Mucosa of descending colon (tissue), 3 donors: ENCODE results near the gene OGT. TPM values are rescaled to one million over a fixed set of nuclear protein-coding genes. Genes with fewer than 3 reads are reported as not detected.
"Not testable (repeated sequence)": the region's sequence is repeated elsewhere in the genome, so short reads cannot be mapped to it uniquely, and the experiment has no call there.

Source experiments
- ATAC-seq: fragments of 200-7000 bp; cut with Tn5 transposase; one replicate; pipeline ENCODE4 v1.9.1; 2020; ENCODE audit warnings: mild to moderate bottlenecking, moderate library complexity
- DNase-seq, 3 donors: peaks; one replicate each; pipeline ENCODE4 v3.0.0-alpha.2; 2020
- H3K36me3 ChIP-seq: fragments of 200-600 bp; one replicate; pipeline ENCODE4 v1.8.0; 2021; ENCODE audit warnings: low read depth, mild to moderate bottlenecking
- H3K4me1 ChIP-seq: fragments of 200-600 bp; one replicate; pipeline ENCODE4 v1.8.0; 2021; ENCODE audit warnings: low read depth, mild to moderate bottlenecking
- H3K4me3 ChIP-seq: fragments of 200-600 bp; one replicate; pipeline ENCODE4 v1.8.0; 2021; ENCODE audit warnings: mild to moderate bottlenecking
- H3K9me3 ChIP-seq: fragments of 200-600 bp; one replicate; pipeline ENCODE4 v1.8.0; 2021; ENCODE audit warnings: mild to moderate bottlenecking
- intact Hi-C, 2 donors: fragments of 100-400 bp; cut with DNase I in 1 of 2; cut with micrococcal nuclease in 1 of 2; formaldehyde crosslinking; loops; one replicate each; pipeline versions ENCODE4 v1.11.0 to v1.11.1; 2022; cut with DNase I, micrococcal nuclease
- total RNA-seq, 3 donors: library from RNA; stranded (reverse); fragmentation: NEBNext Ultra II Directional in 2 of 3; extraction: Animal tissue kit (Norgen Biotek cat#: 25700) in 2 of 3; gene quantifications; one replicate each; pipeline versions ENCODE4 v1.2.1 to v1.2.4, GENCODE V29; 2021 to 2023
- TF ChIP-seq, protein P1 (sequence below): fragments of 200-600 bp; IDR thresholded peaks from one replicate; pipeline ENCODE4 v1.8.0; 2022; ENCODE audit warnings: antibody characterized with exemption, mild to moderate bottlenecking
- donor health status: DM: no; HTN: no; CAD: no; lungs with moderate emphysema.
- donor health status: DM: no; HTN: no; CAD: no.
- donor health status: DM: no; HTN: yes; CAD: no.

Gene OGT
- total RNA-seq, 3 donors from 2014 or later: 89.4 to 133 (median 120) TPM

DNA sequence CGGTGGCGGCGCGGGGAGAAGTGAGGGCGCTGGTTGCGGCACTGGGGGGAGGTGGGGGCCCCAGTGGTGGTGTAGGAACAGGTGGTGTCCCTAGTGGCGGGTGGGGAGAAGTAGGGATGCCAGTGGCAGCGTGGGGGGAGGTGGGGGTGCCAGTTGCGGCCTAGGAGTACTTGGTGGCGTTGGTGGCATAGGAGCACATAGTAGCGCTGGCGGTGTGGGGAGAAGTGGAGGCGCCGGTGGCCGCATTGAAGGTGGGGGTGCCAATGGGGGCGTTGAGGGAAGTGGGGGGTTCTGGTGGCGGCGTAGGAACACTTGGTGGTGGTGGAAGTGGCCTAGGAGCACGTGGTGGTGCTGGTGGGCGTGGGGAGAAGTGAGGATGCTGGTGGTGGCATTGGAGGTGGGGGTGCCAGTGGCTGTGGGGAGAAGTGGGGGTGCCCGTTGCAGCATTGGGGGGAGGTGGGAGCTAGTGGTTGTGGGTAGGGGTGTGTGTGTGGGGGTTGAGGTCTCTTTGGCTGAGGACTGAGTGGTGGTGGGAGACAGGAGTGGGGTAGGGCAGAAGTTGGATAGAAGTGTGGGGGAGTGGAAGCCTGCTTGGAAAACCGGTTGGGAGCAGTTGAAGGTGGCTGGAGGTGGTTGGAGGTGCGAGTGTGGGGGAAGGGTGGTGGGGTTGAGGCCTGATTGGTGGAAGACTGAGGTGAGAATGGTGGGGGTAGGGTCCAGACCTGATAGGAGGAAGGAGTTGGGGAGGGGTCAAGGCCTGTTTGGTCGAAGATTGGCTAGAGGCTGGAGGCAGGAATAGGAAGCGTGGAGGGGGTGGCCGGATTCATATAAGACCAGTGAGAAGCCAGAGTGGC lies 46.5 kb downstream of the OGT start:
- DNase-seq: no peak
- no peak for ATAC-seq
- TF ChIP-seq, protein P1, sequence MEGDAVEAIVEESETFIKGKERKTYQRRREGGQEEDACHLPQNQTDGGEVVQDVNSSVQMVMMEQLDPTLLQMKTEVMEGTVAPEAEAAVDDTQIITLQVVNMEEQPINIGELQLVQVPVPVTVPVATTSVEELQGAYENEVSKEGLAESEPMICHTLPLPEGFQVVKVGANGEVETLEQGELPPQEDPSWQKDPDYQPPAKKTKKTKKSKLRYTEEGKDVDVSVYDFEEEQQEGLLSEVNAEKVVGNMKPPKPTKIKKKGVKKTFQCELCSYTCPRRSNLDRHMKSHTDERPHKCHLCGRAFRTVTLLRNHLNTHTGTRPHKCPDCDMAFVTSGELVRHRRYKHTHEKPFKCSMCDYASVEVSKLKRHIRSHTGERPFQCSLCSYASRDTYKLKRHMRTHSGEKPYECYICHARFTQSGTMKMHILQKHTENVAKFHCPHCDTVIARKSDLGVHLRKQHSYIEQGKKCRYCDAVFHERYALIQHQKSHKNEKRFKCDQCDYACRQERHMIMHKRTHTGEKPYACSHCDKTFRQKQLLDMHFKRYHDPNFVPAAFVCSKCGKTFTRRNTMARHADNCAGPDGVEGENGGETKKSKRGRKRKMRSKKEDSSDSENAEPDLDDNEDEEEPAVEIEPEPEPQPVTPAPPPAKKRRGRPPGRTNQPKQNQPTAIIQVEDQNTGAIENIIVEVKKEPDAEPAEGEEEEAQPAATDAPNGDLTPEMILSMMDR: no peak
- H3K9me3 ChIP-seq: no peaks in the 10 kb centered on the region
- H3K36me3 ChIP-seq: no peaks in the 10 kb centered on the region
- H3K4me3 ChIP-seq: no peak overlapping the region
- intact Hi-C loops: loop anchor here in 1 of 2 donors (10.0 kb wide), 1 partner anchor 175 kb away; no protein-coding TSS in a partner anchor
- no peaks in the 10 kb centered on the region for H3K4me1 ChIP-seq

DNA sequence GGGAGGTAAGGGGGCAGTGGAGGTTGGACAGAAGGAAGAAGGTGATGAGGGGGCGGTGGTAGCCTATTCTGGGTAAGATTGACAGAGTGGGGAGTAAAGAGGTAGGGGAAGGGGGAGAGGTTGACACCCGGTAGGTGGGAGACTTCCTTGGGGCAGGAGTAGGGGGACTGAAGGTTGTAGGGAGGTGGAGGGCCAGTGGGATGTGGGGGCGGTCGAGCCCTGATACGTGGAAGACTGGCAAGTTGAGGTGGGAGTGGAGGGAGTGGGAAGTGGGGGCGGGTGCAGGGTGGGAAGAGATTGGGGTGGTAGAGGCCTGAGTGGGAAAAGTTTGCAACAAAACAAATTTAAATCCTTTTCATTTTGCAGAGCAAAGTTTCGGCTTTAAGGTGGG lies 47.1 kb downstream of the OGT start:
- H3K4me1 ChIP-seq: no peaks in the 10 kb centered on the region
- TF ChIP-seq, protein P1: no peak
- H3K4me3 ChIP-seq: no peak overlapping the region
- intact Hi-C loops: loop anchor here in 1 of 2 donors (10.0 kb wide), 1 partner anchor 175 kb away; no protein-coding TSS in a partner anchor
- DNase-seq: no peak
- H3K9me3 ChIP-seq: no peaks in the 10 kb centered on the region
- H3K36me3 ChIP-seq: no peaks in the 10 kb centered on the region
- ATAC-seq: no peak

DNA sequence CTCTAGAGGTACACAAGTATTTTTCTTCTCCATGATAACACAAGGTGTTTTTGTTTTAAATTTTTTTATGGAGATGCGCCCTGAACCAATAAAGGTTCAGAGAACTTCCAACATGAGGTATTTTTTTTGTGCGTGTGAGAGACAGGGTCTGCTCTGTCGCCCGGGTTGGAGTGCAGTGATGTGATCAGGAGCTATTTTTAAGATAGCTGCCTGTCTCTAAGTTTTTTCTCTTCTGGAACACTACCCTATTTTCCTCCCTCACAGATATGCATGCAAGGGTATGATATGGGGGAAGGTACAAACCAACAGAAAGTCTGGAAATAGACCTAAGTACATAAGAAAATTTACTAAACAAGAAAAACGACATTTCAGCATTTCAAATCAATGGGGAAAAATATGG lies 48.3 kb downstream of the OGT start:
- DNase-seq: no peak

DNA sequence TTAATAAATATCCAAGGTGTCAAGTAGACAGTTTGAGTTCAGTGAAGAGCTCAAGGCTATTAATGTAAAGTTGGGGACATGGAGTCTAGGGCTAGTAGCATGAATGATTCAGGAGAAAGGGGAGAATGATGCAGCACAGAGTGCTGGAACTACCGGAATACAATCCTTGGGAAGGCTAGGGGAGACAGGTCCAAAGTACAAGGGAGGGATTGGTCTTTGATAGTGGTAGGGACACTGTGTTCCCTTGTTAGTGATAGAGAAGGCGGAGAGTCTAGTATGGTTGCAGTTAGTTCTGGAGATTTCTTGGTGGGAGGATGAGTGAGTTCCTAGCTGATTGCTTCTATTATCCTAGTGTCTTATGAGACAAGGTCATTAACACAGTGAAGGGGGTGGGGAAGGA lies 54.0 kb downstream of the OGT start:
- Histone ChIP-seq H3K4me1 (no peaks in the 10 kb centered on the region), H3K36me3 (no peaks in the 10 kb centered on the region), H3K9me3 (no peaks in the 10 kb centered on the region), H3K4me3 (no peak overlapping the region)
- TF ChIP-seq, protein P1: no peak
- intact Hi-C loops: no loop called here
- DNase-seq (peak in 1 of 3 donors; percentile 21), ATAC-seq (peak; percentile 98)

More for the DNA sequence above, 48.3 kb downstream of the OGT start:
- no peak overlapping the region for H3K4me3 ChIP-seq
- TF ChIP-seq, protein P1: no peak
- intact Hi-C loops: no loop called here
- no peak for ATAC-seq
- no peaks in the 10 kb centered on the region for H3K4me1 ChIP-seq
- no peaks in the 10 kb centered on the region for H3K36me3 ChIP-seq
- H3K9me3 ChIP-seq: no peaks in the 10 kb centered on the region

DNA sequence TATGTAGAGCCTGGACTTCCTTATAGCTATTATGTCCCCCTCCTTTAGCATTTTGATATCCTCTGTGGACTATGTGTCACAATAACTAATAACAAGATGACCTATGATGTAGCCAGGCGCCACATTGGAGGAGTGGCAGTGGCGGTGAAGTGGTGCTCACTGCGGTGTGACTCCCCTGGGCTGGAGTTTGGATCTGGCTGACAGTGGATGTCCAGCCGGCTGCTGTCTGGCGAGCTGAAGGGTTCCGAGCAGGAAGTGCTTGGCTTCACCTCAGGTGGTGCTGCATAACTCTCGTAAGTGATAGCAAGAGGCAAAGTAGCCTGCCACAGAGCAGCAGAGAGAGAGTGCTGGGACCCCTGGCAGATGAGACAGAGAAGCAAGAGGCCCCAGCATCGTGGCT lies 60.3 kb downstream of the OGT start:
- H3K36me3 ChIP-seq, ATAC-seq, DNase-seq, H3K9me3 ChIP-seq, H3K4me3 ChIP-seq, intact Hi-C loops, H3K4me1 ChIP-seq: not testable (repeated sequence)

DNA sequence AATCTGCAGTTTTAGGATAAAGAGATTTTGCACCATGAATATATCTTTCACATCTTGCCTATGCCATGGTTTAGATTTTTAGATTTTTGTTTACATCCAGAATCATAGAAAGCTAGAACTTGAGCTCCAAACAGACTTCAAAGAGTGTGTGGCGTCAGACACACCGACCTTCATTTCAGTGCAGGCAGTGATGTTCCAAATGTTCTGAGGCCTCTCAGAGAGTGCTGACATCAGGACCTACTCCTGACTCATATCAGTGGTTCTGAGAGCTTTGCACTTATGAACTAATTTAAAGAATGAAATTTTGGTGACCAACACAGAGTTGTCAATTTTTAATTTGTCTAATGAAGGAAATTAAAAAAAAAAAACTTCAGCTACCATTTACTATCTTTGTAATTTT lies 67.1 kb downstream of the OGT start:
- H3K36me3 ChIP-seq: no peaks in the 10 kb centered on the region
- H3K9me3 ChIP-seq: no peaks in the 10 kb centered on the region
- intact Hi-C loops: no loop called here
- TF ChIP-seq, protein P1: no peak
- H3K4me3 ChIP-seq: no peak overlapping the region
- no peak for ATAC-seq
- DNase-seq: no peak
- no peaks in the 10 kb centered on the region for H3K4me1 ChIP-seq
